LoVo (cell line): Measurements from ENCODE around the gene SENP8.
"Not testable (repeated sequence)": the region's sequence is repeated elsewhere in the genome, so short reads cannot be mapped to it uniquely, and the experiment has no call there.

Experiments
- DNase-seq: peaks from one replicate; pipeline ENCODE4 v3.0.0-alpha.2; 2016; ENCODE audit warnings: low spot score

SENP8 gene

GRCh38 chr15:72118017-72118978, at the start of gene SENP8, which contains the start of gene MYO9A:
Gene SENP8 (plus strand): TSS chr15:72118403. CDS start chr15:72139624, 21,221 bp downstream.
Gene MYO9A (minus strand): TSS chr15:72118150. CDS start chr15:72046563, 71,587 bp downstream.
- DNase-seq: peak; percentile 100

GRCh38 chr15:72068856-72069255, 49.3 kb upstream of the SENP8 start:
- DNase-seq: no peak

- DNase-seq: no peak
These were observed 47.3 kb upstream of the SENP8 start for GRCh38 chr15:72070817-72071447.

GRCh38 chr15:72071448-72071825, 46.8 kb upstream of the SENP8 start:
- not testable (repeated sequence) for DNase-seq

- no peak for DNase-seq
These were observed 43.7 kb upstream of the SENP8 start for GRCh38 chr15:72074335-72075060.

GRCh38 chr15:72077950-72078349, 40.3 kb upstream of the SENP8 start:
- no peak for DNase-seq

- DNase-seq: no peak
These were observed 39.3 kb upstream of the SENP8 start for GRCh38 chr15:72078887-72079286.

- DNase-seq: no peak
These were observed 36.0 kb upstream of the SENP8 start for GRCh38 chr15:72082176-72082575.

- no peak for DNase-seq
These were observed 32.0 kb upstream of the SENP8 start for GRCh38 chr15:72086010-72086697.

GRCh38 chr15:72086920-72087648, 31.1 kb upstream of the SENP8 start:
- DNase-seq: no peak

GRCh38 chr15:72092006-72092405, 26.2 kb upstream of the SENP8 start:
- DNase-seq: no peak

GRCh38 chr15:72092691-72093090, 25.5 kb upstream of the SENP8 start:
- no peak for DNase-seq

- no peak for DNase-seq
These were observed 21.4 kb upstream of the SENP8 start for GRCh38 chr15:72096796-72097195.

- no peak for DNase-seq
These were observed 20.2 kb upstream of the SENP8 start for GRCh38 chr15:72098040-72098439.

- DNase-seq: no peak
These were observed 19.0 kb upstream of the SENP8 start for GRCh38 chr15:72099155-72099554.

GRCh38 chr15:72100551-72100950, 17.7 kb upstream of the SENP8 start:
- not testable (repeated sequence) for DNase-seq

- no peak for DNase-seq
These were observed 13.1 kb upstream of the SENP8 start for GRCh38 chr15:72105111-72105510.

GRCh38 chr15:72106068-72106467, 12.1 kb upstream of the SENP8 start:
- DNase-seq: no peak

- DNase-seq: no peak
These were observed 7.8 kb upstream of the SENP8 start for GRCh38 chr15:72110355-72110754.

GRCh38 chr15:72112116-72112515, 6.1 kb upstream of the SENP8 start:
- no peak for DNase-seq

GRCh38 chr15:72112805-72113204, 5.4 kb upstream of the SENP8 start:
- no peak for DNase-seq
